Activated CD8-positive, alpha-beta memory T cell treated with anti-CD3 and anti-CD28 coated beads, Interleukin-2, amount 10 ng/mL, durations not matched to agents 7 days and 5 days (primary cell): ENCODE data around the gene SORL1-AS1.
A peak's percentile ranks its signal among the peaks of the same experiment; 100 is the strongest.
"Not testable (repeated sequence)": the region's sequence is repeated elsewhere in the genome, so short reads cannot be mapped to it uniquely, and the experiment has no call there.

ENCODE experiments used
- ATAC-seq: fragments of 150-1000 bp; cut with Tn5 transposase; one replicate; pipeline ENCODE4 v1.10.0; 2021; ENCODE audit warnings: moderate library complexity
- CTCF ChIA-PET: fragments of 350-600 bp; sonication (Branson Sonifier 250); formaldehyde crosslinking; loops from one replicate; lab custom pipeline; 2021; ENCODE audit warnings: antibody characterized with exemption; lab: Charles Lee
- DNase-seq: peaks from one replicate; pipeline ENCODE4 v3.0.0-alpha.2; 2020
- H3K27ac Mint-ChIP-seq: one replicate; pipeline ENCODE4 v1.8.0; 2021; ENCODE audit warnings: mild to moderate bottlenecking, mixed read lengths
- H3K27me3 Mint-ChIP-seq: one replicate; pipeline ENCODE4 v1.8.0; 2021; ENCODE audit warnings: mixed read lengths
- H3K36me3 Mint-ChIP-seq: one replicate; pipeline ENCODE4 v1.8.0; 2021; ENCODE audit warnings: mild to moderate bottlenecking, mixed read lengths
- H3K4me1 Mint-ChIP-seq: one replicate; pipeline ENCODE4 v1.8.0; 2021; ENCODE audit warnings: mixed read lengths
- H3K4me3 Mint-ChIP-seq: one replicate; pipeline ENCODE4 v1.8.0; 2021; ENCODE audit warnings: mild to moderate bottlenecking, moderate library complexity, mixed read lengths
- H3K9me3 Mint-ChIP-seq: one replicate; pipeline ENCODE4 v1.8.0; 2022; ENCODE audit warnings: low read depth, mixed read lengths

Gene SORL1-AS1

DNA sequence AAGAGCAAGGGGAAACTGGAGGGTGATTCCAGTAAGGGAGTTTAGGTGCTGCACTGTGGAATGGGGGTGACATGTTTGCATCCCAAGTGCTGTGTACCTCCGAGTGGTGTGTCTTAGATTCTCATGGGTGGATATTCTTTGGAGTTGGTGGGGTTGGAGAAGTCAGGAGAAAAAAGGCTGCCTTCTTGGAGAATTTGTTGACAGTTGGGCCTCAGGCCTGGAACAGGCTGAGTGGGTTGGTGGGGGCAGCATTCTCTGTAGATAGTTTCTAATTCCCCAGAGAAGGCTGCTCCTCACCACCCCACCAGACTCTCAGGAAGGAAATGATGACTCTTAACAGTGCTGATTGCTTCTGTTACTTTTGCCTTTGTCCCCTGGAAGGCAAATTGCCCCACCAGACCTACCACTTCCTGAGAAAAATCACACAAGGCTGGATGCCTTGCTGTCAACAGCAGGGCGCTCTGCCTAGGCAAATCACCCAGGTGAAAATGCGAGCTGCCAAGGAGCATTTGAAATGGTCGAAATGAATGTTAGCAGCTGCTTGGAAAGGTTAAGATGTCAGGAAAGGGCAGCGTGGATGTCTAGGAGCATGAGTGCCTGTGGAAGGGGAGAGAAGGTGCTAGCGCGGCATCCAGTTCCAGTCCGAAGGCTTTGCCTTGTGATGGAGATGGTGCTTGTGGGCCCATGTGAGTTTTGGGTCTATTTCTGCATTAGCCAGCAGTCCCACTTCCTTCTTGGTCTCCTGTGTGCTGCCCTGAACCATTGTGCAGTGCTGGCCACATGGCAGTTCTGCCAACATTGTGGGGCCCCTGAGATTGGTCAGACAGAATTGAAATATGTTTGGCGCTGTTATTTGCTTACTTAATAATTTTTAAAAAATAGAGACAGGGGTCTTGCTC, 29.7 kb upstream of the SORL1-AS1 start:
- H3K27ac Mint-ChIP-seq: peak overlapping the region; percentile 97
- peak; percentile 85 for ATAC-seq
- DNase-seq: peak; percentile 84
- H3K36me3 Mint-ChIP-seq: peaks cover 24% of the 10 kb centered on the region
- peaks cover 32% of the 10 kb centered on the region for H3K4me1 Mint-ChIP-seq
- peak overlapping the region; percentile 78 for H3K4me3 Mint-ChIP-seq
- CTCF ChIA-PET: interaction anchor here (0.8 to 3.7 kb wide), 3 partner anchors 14 to 30 kb away, joined by 3 to 11 read pairs (median 4); partner anchors contain the start of gene SORL1-AS1
- no peaks in the 10 kb centered on the region for H3K27me3 Mint-ChIP-seq
- no peaks in the 10 kb centered on the region for H3K9me3 Mint-ChIP-seq

DNA sequence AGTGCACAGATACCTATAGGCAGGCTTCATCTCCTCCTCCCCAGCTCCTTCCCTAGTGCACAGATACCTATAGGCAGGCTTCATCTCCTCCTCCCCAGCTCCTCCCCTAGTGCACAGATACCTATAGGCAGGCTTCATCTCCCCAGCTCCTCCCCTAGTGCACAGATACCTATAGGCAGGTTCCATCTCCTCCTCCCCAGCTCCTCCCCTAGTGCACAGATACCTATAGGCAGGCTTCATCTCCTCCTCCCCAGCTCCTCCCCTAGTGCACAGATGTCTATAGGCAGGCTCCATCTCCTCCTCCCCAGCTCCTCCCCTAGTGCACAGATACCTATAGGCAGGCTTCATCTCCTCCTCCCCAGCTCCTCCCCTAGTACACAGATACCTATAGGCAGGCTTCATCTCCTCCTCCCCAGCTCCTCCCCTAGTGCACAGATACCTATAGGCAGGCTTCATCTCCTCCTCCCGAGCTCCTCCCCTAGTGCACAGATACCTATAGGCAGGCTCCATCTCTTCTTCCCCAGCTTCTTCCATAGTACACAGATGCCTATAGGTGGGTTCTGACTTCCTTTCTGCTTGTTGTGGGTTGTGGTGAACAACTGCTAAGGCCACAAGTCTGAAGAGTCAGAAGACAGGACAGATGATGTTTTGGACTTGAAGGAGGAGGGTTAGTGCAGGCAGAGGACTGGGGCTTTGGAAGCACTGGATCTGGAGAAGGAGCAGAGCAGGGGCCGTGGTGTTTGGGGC, 28.9 kb upstream of the SORL1-AS1 start:
- DNase-seq: peak; percentile 87
- peak; percentile 89 for ATAC-seq
- H3K4me1 Mint-ChIP-seq: peaks cover 32% of the 10 kb centered on the region
- CTCF ChIA-PET: interaction anchor here (3.7 kb wide), 1 partner anchor 17 kb away, joined by 11 read pairs; no protein-coding TSS in a partner anchor
- H3K27ac Mint-ChIP-seq: peak overlapping the region; percentile 97
- H3K4me3 Mint-ChIP-seq: peak overlapping the region; percentile 78
- peaks cover 21% of the 10 kb centered on the region for H3K36me3 Mint-ChIP-seq
- H3K27me3 Mint-ChIP-seq, H3K9me3 Mint-ChIP-seq: not testable (repeated sequence)

DNA sequence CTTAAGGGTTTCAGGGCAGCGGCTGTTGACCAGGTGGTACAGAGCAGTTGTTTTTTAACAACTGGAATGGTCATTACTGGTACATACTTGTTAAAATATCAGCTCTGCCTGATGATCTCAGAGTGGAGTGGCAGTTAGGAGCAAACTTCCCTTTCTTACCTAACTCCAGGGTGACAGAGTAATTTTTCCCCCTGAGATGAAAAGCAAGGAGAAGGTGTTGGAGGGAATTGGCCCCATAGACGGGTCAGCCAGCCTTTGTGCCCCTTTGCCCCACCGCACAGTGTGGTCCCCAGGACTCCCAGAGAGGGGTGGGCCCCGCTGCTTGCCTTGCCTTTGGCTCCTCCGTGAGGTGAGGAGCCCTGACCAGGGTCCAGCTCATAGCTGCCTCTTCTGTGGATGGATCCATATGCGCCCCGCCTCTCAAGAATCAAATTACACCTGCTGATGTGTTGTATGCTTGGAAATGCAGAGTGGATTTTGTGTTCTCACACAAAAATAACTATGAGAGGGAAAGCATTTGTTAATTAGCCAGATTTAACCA, 27.0 kb upstream of the SORL1-AS1 start:
- peaks cover 15% of the 10 kb centered on the region for H3K36me3 Mint-ChIP-seq

DNA sequence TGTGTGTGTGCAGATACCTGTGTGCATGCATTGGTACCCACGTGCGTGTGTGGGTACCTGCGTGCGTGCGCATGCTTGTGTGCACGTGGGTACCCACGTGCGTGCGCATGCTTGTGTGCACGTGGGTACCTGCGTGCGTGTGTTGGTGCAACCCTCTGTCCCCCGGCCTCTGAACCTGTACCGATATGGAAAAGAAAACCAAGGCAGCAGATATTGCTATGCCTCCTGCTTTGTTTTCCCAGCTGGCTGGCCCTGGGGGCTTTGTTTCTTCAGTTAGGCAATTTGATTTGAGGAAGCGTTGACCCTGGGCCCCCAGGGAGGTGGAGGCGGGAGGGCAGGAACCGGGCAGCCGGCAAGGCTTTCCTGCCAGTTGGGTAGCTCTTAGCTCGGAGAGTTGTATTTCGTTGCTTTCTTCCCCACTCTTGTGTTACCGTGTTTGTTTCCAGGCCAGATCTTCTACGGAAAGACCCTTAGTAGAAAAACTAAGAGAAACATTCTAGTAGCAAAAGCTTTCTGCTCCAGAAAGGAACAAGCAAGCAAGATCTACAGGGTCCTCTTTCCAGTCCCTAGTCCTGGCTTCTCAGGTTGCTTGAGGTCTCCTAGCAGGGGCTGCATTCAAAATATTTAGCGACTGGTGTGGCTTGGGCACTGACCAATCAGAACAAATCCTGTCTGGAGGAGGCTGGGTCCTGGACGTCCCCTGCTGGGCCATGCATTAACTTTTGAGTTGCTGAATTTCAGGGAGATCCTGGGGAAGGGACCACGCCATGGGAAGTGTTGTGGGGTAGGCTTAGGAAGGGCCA, 26.3 kb upstream of the SORL1-AS1 start:
- Mint-ChIP-seq H3K9me3 (no peaks in the 10 kb centered on the region), H3K4me1 (peaks cover 28% of the 10 kb centered on the region), H3K4me3 (no peak overlapping the region), H3K27me3 (no peaks in the 10 kb centered on the region), H3K27ac (no peak overlapping the region), H3K36me3 (peaks cover 10% of the 10 kb centered on the region)
- no peak for ATAC-seq
- CTCF ChIA-PET: no interaction called here
- no peak for DNase-seq

More for the DNA sequence above, 27.0 kb upstream of the SORL1-AS1 start:
- H3K4me1 Mint-ChIP-seq: peaks cover 32% of the 10 kb centered on the region
- no peak overlapping the region for H3K4me3 Mint-ChIP-seq
- H3K27me3 Mint-ChIP-seq: no peaks in the 10 kb centered on the region
- DNase-seq (no peak), ATAC-seq (no peak)
- CTCF ChIA-PET: no interaction called here
- H3K9me3 Mint-ChIP-seq: no peaks in the 10 kb centered on the region
- H3K27ac Mint-ChIP-seq: no peak overlapping the region

DNA sequence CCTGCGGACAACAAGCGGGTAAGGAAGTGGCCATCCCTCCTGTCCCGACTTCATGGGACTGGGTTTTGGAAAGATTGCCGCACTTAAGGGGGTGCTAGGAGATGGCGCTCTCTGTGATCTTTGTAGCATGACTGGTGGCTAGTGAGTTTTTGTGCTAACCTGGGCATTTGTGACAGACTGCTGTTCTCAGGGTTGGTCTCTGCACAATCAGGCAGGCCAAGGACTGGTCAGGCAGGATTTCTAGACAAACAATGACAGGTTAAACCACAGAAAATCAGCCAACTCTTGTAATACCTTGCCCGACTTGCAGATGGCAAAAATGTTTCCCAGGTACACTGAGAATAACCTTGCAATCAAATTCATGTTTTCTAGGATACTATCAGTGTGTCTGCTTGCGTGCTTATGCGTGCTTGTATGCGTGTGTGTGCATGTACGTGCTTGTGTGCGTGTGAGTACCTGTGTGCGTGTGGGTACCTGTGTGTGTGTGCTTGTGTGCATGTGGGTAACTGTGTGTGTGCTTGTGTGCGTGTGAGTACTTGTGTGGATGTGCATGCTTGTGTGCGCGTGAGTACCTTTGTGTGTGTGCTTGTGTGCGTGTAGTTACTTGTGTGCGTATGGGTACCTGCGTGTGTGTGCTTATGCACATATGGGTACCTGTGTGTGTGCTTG, 25.6 kb upstream of the SORL1-AS1 start:
- CTCF ChIA-PET: no interaction called here

DNA sequence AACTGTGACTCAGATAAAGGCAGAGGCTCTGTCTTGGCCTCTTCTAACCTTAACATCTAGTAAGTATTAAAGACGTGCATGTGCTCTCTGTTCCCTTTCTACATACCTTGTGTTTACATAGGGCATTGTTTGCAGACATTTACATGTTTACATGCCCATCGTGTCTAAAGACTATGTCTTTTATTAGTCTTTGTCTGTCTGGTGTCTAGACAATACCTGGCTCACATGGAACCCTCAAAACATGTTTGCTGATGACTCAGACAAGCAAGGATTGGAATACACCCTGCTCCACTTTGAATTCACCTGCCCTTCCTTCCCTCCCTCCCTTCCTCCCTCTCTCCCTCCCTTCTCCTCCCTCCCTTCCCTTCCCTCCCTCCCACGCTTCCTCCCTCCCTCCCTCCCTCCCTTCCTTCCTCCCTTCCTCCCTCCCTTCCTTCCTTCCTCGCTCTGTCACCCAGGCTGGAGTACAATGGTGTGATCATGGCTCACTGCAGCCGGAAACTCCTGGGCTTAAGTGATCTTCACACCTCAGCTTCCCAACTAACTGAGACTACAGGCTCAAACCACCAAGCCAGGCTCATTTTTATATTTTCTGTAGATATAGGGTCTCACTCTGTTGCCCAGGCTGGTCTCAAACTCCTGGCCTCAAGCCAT, 23.7 kb upstream of the SORL1-AS1 start:
- peaks cover 24% of the 10 kb centered on the region for H3K4me1 Mint-ChIP-seq
- DNase-seq (no peak), ATAC-seq (no peak)
- H3K9me3 Mint-ChIP-seq: no peaks in the 10 kb centered on the region
- no peak overlapping the region for H3K27ac Mint-ChIP-seq
- no peaks in the 10 kb centered on the region for H3K27me3 Mint-ChIP-seq
- H3K4me3 Mint-ChIP-seq: no peak overlapping the region
- CTCF ChIA-PET: no interaction called here
- H3K36me3 Mint-ChIP-seq: peaks cover 13% of the 10 kb centered on the region

More for the DNA sequence above, 25.6 kb upstream of the SORL1-AS1 start:
- H3K4me1 Mint-ChIP-seq: peaks cover 21% of the 10 kb centered on the region
- ATAC-seq (no peak), DNase-seq (no peak)
- no peaks in the 10 kb centered on the region for H3K9me3 Mint-ChIP-seq
- H3K4me3 Mint-ChIP-seq: no peak overlapping the region
- H3K36me3 Mint-ChIP-seq: peaks cover 6% of the 10 kb centered on the region
- H3K27ac Mint-ChIP-seq: no peak overlapping the region
- no peaks in the 10 kb centered on the region for H3K27me3 Mint-ChIP-seq

DNA sequence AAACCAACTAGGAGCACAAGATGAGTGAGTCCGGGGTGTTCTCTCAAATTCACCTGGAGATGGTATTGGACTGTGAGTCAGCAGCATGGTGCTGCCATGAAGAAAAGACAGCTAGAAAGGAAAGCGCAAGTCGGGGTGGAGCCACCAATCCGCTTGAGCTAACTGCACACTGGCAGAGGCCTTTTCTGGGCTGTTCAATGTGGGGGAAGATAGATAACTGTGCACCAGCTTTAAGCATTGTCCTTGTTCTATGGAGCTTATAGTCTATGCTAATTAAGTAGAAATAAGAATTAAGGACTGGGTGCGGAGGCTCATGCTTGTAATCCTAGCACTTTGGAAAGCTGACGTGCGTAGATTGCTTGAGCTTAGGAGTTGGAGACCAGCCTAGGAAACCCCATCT, 21.9 kb upstream of the SORL1-AS1 start:
- CTCF ChIA-PET: no interaction called here
- H3K36me3 Mint-ChIP-seq: peaks cover 24% of the 10 kb centered on the region
- H3K27me3 Mint-ChIP-seq: no peaks in the 10 kb centered on the region
- H3K9me3 Mint-ChIP-seq: no peaks in the 10 kb centered on the region
- DNase-seq: no peak
- H3K4me1 Mint-ChIP-seq: peaks cover 28% of the 10 kb centered on the region
- ATAC-seq: no peak
- no peak overlapping the region for H3K27ac Mint-ChIP-seq
- H3K4me3 Mint-ChIP-seq: no peak overlapping the region

DNA sequence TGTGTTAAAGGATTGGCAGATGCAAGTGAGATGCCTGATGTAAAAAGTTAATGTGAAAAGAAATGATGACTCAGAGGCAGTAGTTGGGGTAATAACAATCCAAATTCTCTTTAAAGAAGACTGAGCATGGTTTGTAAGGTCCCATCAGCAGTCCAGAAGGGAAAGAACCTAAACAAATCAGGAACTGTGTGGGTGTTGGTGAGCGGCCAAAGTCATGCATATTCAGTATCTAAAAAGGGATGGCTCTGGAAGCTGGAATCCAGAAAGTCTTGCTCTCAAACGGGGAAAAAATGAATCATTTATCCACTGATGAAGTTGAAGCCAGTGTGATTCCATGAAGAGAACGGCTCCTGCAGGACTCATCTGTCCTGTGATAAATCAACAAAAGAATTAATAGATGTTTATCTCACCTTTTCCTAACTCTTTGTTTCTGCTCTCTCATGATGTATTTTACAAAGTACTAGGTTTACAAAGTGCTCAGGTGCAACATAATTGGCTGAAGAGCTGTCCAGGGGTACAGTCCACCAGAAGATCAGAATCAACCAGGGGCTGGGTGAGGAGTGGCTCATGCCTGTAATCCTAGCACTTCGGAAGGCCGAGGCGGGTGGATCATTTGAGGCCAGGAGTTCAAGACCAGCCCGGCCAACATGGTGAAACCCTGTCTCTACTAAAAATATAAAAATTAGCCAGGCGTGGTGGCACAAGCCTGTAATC, 20.5 kb upstream of the SORL1-AS1 start:
- Mint-ChIP-seq H3K4me1 (peaks cover 35% of the 10 kb centered on the region), H3K4me3 (no peak overlapping the region), H3K36me3 (peaks cover 25% of the 10 kb centered on the region), H3K9me3 (no peaks in the 10 kb centered on the region), H3K27me3 (no peaks in the 10 kb centered on the region), H3K27ac (no peak overlapping the region)
- CTCF ChIA-PET: no interaction called here
- ATAC-seq: no peak
- no peak for DNase-seq

DNA sequence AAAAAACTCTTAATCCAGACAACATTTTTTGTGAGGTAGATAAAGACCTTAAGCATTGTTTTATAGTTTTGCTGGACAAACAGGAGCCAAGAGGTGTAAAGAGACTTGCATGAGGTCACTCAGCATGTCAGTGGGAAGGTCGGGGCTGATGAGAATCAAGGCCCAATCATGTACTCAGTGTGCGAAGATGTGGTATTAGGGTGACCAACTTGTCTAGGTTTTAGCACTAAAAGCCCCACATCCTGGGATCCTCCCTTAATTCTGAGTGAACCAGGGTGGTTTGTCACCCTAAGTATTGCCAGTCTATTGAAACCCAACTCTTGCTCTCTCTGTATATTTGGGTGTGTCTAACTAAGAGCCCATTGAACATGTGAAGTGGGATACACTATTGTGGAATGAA, 19.5 kb upstream of the SORL1-AS1 start:
- ATAC-seq (peak; percentile 62), DNase-seq (peak; percentile 61)
- CTCF ChIA-PET: no interaction called here
- Mint-ChIP-seq H3K4me3 (no peak overlapping the region), H3K36me3 (peaks cover 25% of the 10 kb centered on the region), H3K27ac (peak overlapping the region; percentile 47), H3K4me1 (peaks cover 44% of the 10 kb centered on the region), H3K9me3 (no peaks in the 10 kb centered on the region), H3K27me3 (no peaks in the 10 kb centered on the region)

DNA sequence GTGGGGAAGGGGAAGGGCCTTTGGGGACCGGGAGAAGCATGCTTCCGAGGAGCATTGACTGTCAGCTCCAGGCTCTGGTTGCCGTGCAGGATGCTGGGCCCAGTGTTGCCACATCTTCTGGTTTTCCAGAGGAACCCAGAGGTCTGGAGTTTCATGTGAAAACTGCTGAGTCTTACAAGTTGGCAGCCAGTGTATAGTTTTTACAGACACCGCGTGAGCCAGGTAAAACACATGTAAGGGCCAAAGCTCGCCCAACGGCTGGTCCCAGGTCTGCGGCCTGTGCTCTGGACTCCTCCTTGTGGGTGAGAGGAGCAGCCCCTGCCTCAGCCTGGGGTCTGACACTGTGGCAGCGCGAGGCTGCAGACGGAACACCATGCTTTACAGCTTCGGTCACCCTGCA, 18.4 kb upstream of the SORL1-AS1 start:
- Mint-ChIP-seq H3K4me3 (no peak overlapping the region), H3K4me1 (peaks cover 53% of the 10 kb centered on the region), H3K36me3 (peaks cover 25% of the 10 kb centered on the region), H3K27me3 (no peaks in the 10 kb centered on the region), H3K9me3 (no peaks in the 10 kb centered on the region), H3K27ac (no peak overlapping the region)
- CTCF ChIA-PET: no interaction called here
- DNase-seq: no peak
- no peak for ATAC-seq

DNA sequence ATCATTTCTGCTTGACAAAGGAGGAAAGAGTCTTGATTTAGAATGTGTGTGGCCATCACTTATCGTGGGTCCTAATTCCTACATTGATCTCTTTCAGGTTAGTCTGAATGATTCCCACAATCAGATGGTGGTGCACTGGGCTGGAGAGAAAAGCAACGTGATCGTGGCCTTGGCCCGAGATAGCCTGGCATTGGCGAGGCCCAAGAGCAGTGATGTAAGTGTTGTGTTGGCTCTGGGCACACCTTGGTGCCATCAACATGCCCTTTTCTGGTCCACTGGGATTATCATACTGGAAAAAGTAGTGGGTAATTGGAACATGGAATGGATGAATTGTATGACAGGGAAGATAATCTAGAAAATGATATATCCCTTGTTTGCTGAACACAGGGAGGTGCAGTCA, 17.1 kb upstream of the SORL1-AS1 start:
- H3K27me3 Mint-ChIP-seq: no peaks in the 10 kb centered on the region
- peaks cover 25% of the 10 kb centered on the region for H3K36me3 Mint-ChIP-seq
- no peaks in the 10 kb centered on the region for H3K9me3 Mint-ChIP-seq
- DNase-seq (no peak), ATAC-seq (no peak)
- no peak overlapping the region for H3K4me3 Mint-ChIP-seq
- peaks cover 65% of the 10 kb centered on the region for H3K4me1 Mint-ChIP-seq
- CTCF ChIA-PET: no interaction called here
- no peak overlapping the region for H3K27ac Mint-ChIP-seq
